Ishikawa (cell line): ENCODE measurements around the gene KCTD12.

Experiments
- EGR1 ChIP-seq: IDR thresholded peaks from 2 replicates; pipeline ENCODE4 v1.6.1; 2012
- EP300 ChIP-seq: IDR thresholded peaks from 2 replicates; pipeline ENCODE4 v1.6.1; 2012; ENCODE audit warnings: borderline replicate concordance
- REST ChIP-seq: IDR thresholded peaks from 2 replicates; pipeline ENCODE4 v1.6.1; 2012; ENCODE audit warnings: low read depth, mild to moderate bottlenecking
- TAF1 ChIP-seq: IDR thresholded peaks from 2 replicates; pipeline ENCODE4 v1.6.1; 2012; ENCODE audit warnings: low read depth, mild to moderate bottlenecking

- TF ChIP-seq TAF1 (no peak), REST (no peak), EP300 (no peak), EGR1 (no peak)
Measured at GRCh38 chr13:76887076-76887563, 915 bp upstream of the KCTD12 start.
